NCI-H345 treated with DMSO at 0.1 percent for 48 hours (cell line): Measurements from ENCODE around the gene RABIF.
"Not testable (repeated sequence)": the region's sequence is repeated elsewhere in the genome, so short reads cannot be mapped to it uniquely, and the experiment has no call there.

ENCODE experiments used
- DNase-seq: peaks from one replicate; lab custom pipeline; 2025; ENCODE audit not compliant: unreplicated experiment; lab: John Stamatoyannopoulos, UW

RABIF gene

GRCh38 chr1:202888531-202889360 is at the start of gene RABIF:
Gene RABIF, minus strand, starts transcription at chr1:202889149. Its CDS starts 51 bp downstream, at chr1:202889098.
- peak; percentile 95 for DNase-seq

GRCh38 chr1:202938287-202938925 is 49.5 kb upstream of the RABIF start:
- DNase-seq = no peak

GRCh38 chr1:202936409-202936808 is 47.5 kb upstream of the RABIF start:
- not testable (repeated sequence) for DNase-seq

GRCh38 chr1:202935844-202936243 is 46.9 kb upstream of the RABIF start:
- no peak for DNase-seq

- no peak for DNase-seq
Observed at GRCh38 chr1:202934755-202935154, 45.8 kb upstream of the RABIF start.

GRCh38 chr1:202932476-202932875 is 43.5 kb upstream of the RABIF start:
- no peak for DNase-seq

- peak; percentile 86 for DNase-seq
Observed at GRCh38 chr1:202926581-202927491, 37.9 kb upstream of the RABIF start, which contains the start of gene KLHL12. Gene KLHL12, minus strand, starts transcription at chr1:202927234. Its CDS starts 2,072 bp downstream, at chr1:202925162.

GRCh38 chr1:202923533-202923932 is 34.6 kb upstream of the RABIF start:
- DNase-seq = no peak

GRCh38 chr1:202919615-202920014 is 30.7 kb upstream of the RABIF start:
- DNase-seq = no peak

- DNase-seq = no peak
Observed at GRCh38 chr1:202915146-202915545, 26.2 kb upstream of the RABIF start.

GRCh38 chr1:202912476-202912875 is 23.5 kb upstream of the RABIF start:
- DNase-seq = not testable (repeated sequence)

GRCh38 chr1:202909494-202909893 is 20.5 kb upstream of the RABIF start:
- no peak for DNase-seq

- no peak for DNase-seq
Observed at GRCh38 chr1:202908998-202909397, 20.0 kb upstream of the RABIF start.

GRCh38 chr1:202905331-202905730 is 16.4 kb upstream of the RABIF start:
- no peak for DNase-seq

GRCh38 chr1:202903808-202904207 is 14.9 kb upstream of the RABIF start:
- DNase-seq = not testable (repeated sequence)

GRCh38 chr1:202901555-202901954 is 12.6 kb upstream of the RABIF start:
- no peak for DNase-seq

- no peak for DNase-seq
Observed at GRCh38 chr1:202892501-202892900, 3.6 kb upstream of the RABIF start.

GRCh38 chr1:202890392-202890791 is 1.4 kb upstream of the RABIF start:
- DNase-seq = no peak

GRCh38 chr1:202888221-202888530 is 773 bp downstream of the RABIF start:
- DNase-seq = no peak

- DNase-seq = no peak
Observed at GRCh38 chr1:202880961-202881460, 7.9 kb downstream of the RABIF start.

GRCh38 chr1:202880062-202880461 is 8.9 kb downstream of the RABIF start:
- no peak for DNase-seq
